HL-60/S4 treated with retinoic acid at 250 ng/mL for 4 days and 3 days (cell line): ENCODE measurements around the gene IBA57.

Source experiments
- in situ Hi-C: fragments of 300-500 bp; cut with MboI; formaldehyde crosslinking; loops from 2 replicates; pipeline ENCODE4 v1.7.0; 2022; ENCODE audit warnings: low sequenced_read_pairs

The IBA57 gene

DNA sequence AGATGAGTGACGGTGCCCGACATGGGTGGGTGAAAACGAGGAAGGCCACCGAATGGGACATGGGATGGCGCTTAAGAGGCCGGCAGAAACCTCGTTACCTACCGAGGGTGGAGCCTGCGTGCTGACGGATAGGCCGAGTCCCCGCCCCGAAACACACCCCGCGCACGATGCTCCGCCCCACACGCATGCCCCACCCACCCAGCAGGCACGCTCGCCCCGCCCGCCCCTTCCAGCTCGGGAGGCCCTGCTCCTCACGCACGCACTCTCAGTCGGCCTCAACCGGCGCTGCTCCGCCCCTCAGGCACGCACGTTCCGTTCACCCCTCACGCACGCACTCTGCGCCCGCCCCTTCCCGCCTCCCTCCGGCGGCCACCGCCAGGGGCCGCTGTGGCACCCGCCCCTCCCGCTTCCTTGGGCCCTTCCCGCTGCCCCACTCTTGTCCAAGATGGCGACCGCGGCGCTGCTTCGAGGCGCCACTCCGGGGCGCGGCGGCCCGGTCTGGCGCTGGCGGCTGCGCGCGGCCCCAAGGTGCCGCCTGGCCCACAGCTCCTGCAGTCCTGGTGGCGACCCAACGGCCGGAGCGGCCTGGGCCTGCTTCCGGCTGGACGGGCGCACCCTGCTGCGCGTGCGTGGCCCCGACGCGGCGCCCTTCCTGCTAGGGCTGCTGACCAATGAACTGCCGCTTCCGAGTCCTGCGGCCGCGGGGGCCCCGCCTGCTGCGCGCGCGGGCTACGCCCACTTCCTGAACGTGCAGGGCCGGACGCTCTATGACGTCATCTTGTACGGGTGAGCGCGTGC is at the start of gene IBA57:
TSS of gene IBA57 (plus strand) at position 433 of the 798 bp plus-strand sequence. CDS start at position 446, 13 bp downstream.
- in situ Hi-C loops, result no loop called here

DNA sequence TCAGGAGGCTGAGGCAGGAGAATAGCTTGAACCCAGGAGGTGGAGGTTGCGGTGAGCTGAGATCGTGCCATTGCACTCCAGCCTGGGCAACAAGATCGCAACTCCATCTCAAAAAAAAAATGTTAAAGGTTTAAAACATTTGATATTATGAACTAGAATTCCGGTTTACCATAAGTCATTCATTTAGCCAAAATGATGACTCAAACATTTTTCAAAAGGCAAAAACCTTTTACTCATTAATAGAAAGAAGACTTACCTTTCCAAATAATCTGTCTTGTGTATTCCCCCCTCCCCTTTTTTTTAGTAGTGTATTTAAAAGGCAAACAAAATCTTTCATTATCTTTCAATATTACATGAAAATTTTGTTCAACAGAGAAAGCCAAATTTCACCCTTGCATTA is 48.3 kb upstream of the IBA57 start:
- in situ Hi-C loops, result no loop called here

- in situ Hi-C loops, result no loop called here
Measured at GRCh38 chr1:228118040-228118439, 47.6 kb upstream of the IBA57 start.

DNA sequence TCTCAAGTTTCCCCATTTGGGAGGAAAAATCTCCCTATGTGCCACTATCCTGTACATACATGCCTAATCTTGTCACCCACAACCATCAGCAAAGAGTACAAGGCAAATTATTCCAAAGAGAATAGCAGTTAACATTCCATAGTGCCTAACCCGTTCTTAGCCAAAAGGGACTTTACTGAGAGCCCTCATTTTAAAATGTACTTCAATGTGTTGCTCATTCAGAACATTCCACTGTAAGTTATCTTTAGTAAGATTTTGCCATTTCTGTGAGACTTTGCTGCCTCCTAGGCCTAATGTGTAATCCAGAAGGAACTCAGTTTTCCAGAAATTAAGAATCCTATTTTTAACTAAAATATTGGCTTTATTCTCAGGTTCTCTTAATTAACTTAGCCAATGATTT is 45.3 kb upstream of the IBA57 start:
- in situ Hi-C loops, result no loop called here

DNA sequence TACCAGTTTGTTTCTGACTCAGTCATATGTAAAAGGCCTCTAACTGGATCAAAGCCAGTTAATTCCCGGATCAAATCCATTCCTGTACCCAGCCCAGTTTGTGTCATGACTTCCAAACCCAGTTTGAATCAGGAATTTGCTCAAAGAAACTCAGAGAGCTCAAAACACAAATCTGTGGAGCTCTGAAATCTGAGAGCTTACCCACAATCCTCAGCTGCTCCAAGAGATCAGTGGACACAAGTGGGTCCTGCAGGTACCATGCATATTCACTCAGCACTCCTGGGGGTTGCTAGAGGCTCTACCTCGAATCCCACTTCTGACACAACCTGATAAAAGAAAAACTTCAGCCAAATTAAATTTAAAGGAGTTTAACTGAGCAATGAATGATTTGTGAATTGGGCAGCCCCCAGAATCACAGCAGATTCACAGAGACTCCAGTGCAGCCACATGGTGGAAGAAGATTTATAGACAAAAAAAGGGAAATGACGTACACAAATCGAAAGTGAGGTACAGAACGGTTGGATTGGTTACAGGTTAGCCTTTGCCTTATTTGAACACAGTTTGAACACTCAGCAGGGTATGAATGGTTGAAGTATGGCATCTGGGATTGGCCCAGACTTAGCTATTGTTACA is 44.6 kb upstream of the IBA57 start:
- in situ Hi-C loops, result no loop called here

- in situ Hi-C loops, result no loop called here
Measured at GRCh38 chr1:228122921-228123441, 42.6 kb upstream of the IBA57 start.

GRCh38 chr1:228123505-228123904 is 42.1 kb upstream of the IBA57 start:
- in situ Hi-C loops, result no loop called here

- in situ Hi-C loops, result no loop called here
Measured at GRCh38 chr1:228125185-228125584, 40.4 kb upstream of the IBA57 start.

- in situ Hi-C loops, result loop anchor here (10.0 kb wide), 1 partner anchor 373 kb away; no protein-coding TSS in a partner anchor
Measured at GRCh38 chr1:228131766-228132165, 33.8 kb upstream of the IBA57 start.

GRCh38 chr1:228134591-228134990 is 31.0 kb upstream of the IBA57 start:
- in situ Hi-C loops, result loop anchor here (10.0 kb wide), 1 partner anchor 370 kb away; no protein-coding TSS in a partner anchor

DNA sequence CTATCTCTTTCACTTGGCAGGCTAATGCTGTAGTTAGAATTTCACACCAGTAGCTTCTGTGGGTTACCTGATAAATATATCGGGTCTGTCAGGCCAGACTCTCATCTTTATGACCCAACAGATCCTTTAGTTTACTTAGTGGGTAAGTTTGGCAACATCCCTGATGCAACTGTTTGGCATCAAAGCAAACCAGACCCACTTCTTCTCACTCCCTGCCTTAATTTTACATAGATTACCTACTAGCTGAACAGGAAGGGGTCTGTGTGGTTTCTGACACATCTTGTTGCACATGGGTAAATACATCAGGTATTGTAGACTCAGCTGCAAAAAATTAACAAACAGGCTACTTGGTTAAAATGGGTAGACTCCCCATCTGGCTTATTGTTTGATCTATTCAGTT is 28.7 kb upstream of the IBA57 start:
- in situ Hi-C loops, result loop anchor here (10.0 kb wide), 1 partner anchor 368 kb away; no protein-coding TSS in a partner anchor

- in situ Hi-C loops, result loop anchor here (10.0 kb wide), 1 partner anchor 365 kb away; no protein-coding TSS in a partner anchor
Measured at GRCh38 chr1:228139406-228139930, 26.1 kb upstream of the IBA57 start.

GRCh38 chr1:228139931-228140723 is 25.5 kb upstream of the IBA57 start, which contains the start of gene GUK1:
Gene GUK1, plus strand, starts transcription at chr1:228140279. Its CDS starts 24 bp downstream, at chr1:228140303.
- in situ Hi-C loops, result loop anchor here (10.0 kb wide), 1 partner anchor 365 kb away; no protein-coding TSS in a partner anchor

- in situ Hi-C loops, result no loop called here
Measured at GRCh38 chr1:228140724-228141225, 24.8 kb upstream of the IBA57 start.

GRCh38 chr1:228141226-228142044 is 24.2 kb upstream of the IBA57 start:
- in situ Hi-C loops, result no loop called here

DNA sequence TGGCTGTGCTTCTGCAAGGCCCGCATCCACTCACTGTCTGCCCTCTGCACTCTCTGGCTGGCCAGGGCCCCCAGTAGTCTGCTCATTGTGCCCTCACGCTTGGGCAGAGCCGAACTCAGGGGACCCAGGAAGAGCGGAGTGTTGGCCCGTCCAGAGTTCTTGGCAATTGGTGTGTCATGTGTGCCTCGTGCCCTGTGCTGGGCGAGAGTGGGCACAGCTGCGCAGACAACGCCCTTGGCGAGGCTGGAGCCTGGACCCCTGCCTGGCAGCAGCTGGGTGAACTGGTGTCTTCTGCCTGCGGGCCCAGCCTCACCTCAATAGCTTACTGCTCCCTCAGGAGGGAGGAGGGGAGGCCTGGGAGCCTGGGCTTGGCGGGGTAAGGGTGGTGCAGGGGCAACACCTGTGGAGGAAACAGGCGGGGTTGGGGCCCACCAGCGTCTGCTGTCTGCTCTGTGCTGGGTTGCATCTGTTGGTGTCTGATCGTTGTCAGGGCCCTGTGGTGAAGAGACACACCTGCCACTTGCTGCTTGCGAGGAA is 23.4 kb upstream of the IBA57 start:
- in situ Hi-C loops, result no loop called here

- in situ Hi-C loops, result no loop called here
Measured at GRCh38 chr1:228142701-228143136, 22.9 kb upstream of the IBA57 start.

GRCh38 chr1:228143480-228144192 is 22.0 kb upstream of the IBA57 start:
- in situ Hi-C loops, result no loop called here
